ENCODE results near the gene FAM20C. TPM values are rescaled to one million over a fixed set of nuclear protein-coding genes. Genes with fewer than 3 reads are reported as not detected.

The FAM20C gene
- 57.2 TPM for polyA plus RNA-seq
- long read RNA-seq, donor 1, transcript FAM20C-201 (10 exons, 2,751 nt), result major isoform, 6 of 6 reads
- long read RNA-seq, donor 1, partial matches to known transcripts, result 0 of 6 reads
- long read RNA-seq, donor 1, other reads (novel, unspliced or antisense), result 0 of 6 reads
- long read RNA-seq, donor 2, transcript FAM20C-201 (10 exons, 2,751 nt), result major isoform, 25 of 57 reads
- long read RNA-seq, donor 2, partial matches to known transcripts, result 31 of 57 reads
- long read RNA-seq, donor 2, other reads (novel, unspliced or antisense), result 0 of 57 reads
- long read RNA-seq, donor 3, transcript FAM20C-201 (10 exons, 2,751 nt), result major isoform, 21 of 21 reads
- long read RNA-seq, donor 3, partial matches to known transcripts, result 0 of 21 reads
- long read RNA-seq, donor 3, other reads (novel, unspliced or antisense), result 0 of 21 reads
- long read RNA-seq, donor 4, partial matches to known transcripts, result 0 of 1 reads
- long read RNA-seq, donor 4, other reads (novel, unspliced or antisense), result 0 of 1 reads
- long read RNA-seq, donor 5, transcript FAM20C-201 (10 exons, 2,751 nt), result major isoform, 7 of 13 reads
- long read RNA-seq, donor 5, partial matches to known transcripts, result 6 of 13 reads
- long read RNA-seq, donor 5, other reads (novel, unspliced or antisense), result 0 of 13 reads
- long read RNA-seq, donor 6, transcript FAM20C-201 (10 exons, 2,751 nt), result major isoform, 14 of 34 reads
- long read RNA-seq, donor 6, partial matches to known transcripts, result 20 of 34 reads
- long read RNA-seq, donor 6, other reads (novel, unspliced or antisense), result 0 of 34 reads
- long read RNA-seq, donor 7, transcript FAM20C-201 (10 exons, 2,751 nt), result major isoform, 5 of 6 reads
- long read RNA-seq, donor 7, partial matches to known transcripts, result 0 of 6 reads
- long read RNA-seq, donor 7, other reads (novel, unspliced or antisense), result 0 of 6 reads
- long read RNA-seq, donor 8, transcript FAM20C-201 (10 exons, 2,751 nt), result major isoform, 13 of 15 reads
- long read RNA-seq, donor 8, partial matches to known transcripts, result 0 of 15 reads
- long read RNA-seq, donor 8, other reads (novel, unspliced or antisense), result 0 of 15 reads
- long read RNA-seq, donor 9, transcript FAM20C-201 (10 exons, 2,751 nt), result major isoform, 5 of 5 reads
- long read RNA-seq, donor 9, partial matches to known transcripts, result 0 of 5 reads
- long read RNA-seq, donor 9, other reads (novel, unspliced or antisense), result 0 of 5 reads
- long read RNA-seq, donor 10, transcript FAM20C-201 (10 exons, 2,751 nt), result major isoform, 9 of 9 reads
- long read RNA-seq, donor 10, partial matches to known transcripts, result 0 of 9 reads
- long read RNA-seq, donor 10, other reads (novel, unspliced or antisense), result 0 of 9 reads
- long read RNA-seq, donor 11, transcript FAM20C-201 (10 exons, 2,751 nt), result major isoform, 10 of 10 reads
- long read RNA-seq, donor 11, partial matches to known transcripts, result 0 of 10 reads
- long read RNA-seq, donor 11, other reads (novel, unspliced or antisense), result 0 of 10 reads

GRCh38 chr7:191981-192649 lies at the start of gene FAM20C:
FAM20C (plus strand) TSS chr7:192571; CDS start chr7:193200, 629 bp downstream.
- Histone ChIP-seq H3K27ac (ENCODE audit: low read length) (peak within 1 kb of the TSS; percentile 83), H3K4me3 (ENCODE audit: low read length) (peak within 1 kb of the TSS; percentile 99), H3K4me1 (ENCODE audit: control insufficient read depth, insufficient read depth, low read length) (peaks cover 47% of the 10 kb centered on the region), H3K27me3 (ENCODE audit: control insufficient read depth, insufficient read depth, low read length) (no peaks in the 10 kb centered on the region), H3K36me3 (ENCODE audit: control insufficient read depth, insufficient read depth, low read length) (peaks cover 27% of the 10 kb centered on the region), H3K9me3 (ENCODE audit: control insufficient read depth, low read depth, low read length) (peaks cover under 1% of the 10 kb centered on the region)
- DNase-seq, result peak; percentile 87 to 95
- no CpG with 5 or more reads among the region's 89 CpGs for WGBS (ENCODE audit: insufficient coverage, low lambda C conversion rate)

GRCh38 chr7:143145-143751 lies 49.1 kb upstream of the FAM20C start:
- Histone ChIP-seq H3K9me3 (ENCODE audit: control insufficient read depth, low read depth, low read length) (no peaks in the 10 kb centered on the region), H3K4me1 (ENCODE audit: control insufficient read depth, insufficient read depth, low read length) (peaks cover 14% of the 10 kb centered on the region), H3K36me3 (ENCODE audit: control insufficient read depth, insufficient read depth, low read length) (no peaks in the 10 kb centered on the region), H3K4me3 (ENCODE audit: low read length) (no peak overlapping the region), H3K27me3 (ENCODE audit: control insufficient read depth, insufficient read depth, low read length) (no peaks in the 10 kb centered on the region), H3K27ac (ENCODE audit: low read length) (no peak overlapping the region)
- WGBS (ENCODE audit: insufficient coverage, low lambda C conversion rate), result no CpG with 5 or more reads among the region's 22 CpGs
- DNase-seq, result no peak

GRCh38 chr7:143811-144453 lies 48.4 kb upstream of the FAM20C start:
- Histone ChIP-seq H3K4me3 (ENCODE audit: low read length) (no peak overlapping the region), H3K4me1 (ENCODE audit: control insufficient read depth, insufficient read depth, low read length) (peaks cover 16% of the 10 kb centered on the region), H3K9me3 (ENCODE audit: control insufficient read depth, low read depth, low read length) (no peaks in the 10 kb centered on the region), H3K36me3 (ENCODE audit: control insufficient read depth, insufficient read depth, low read length) (no peaks in the 10 kb centered on the region), H3K27ac (ENCODE audit: low read length) (no peak overlapping the region), H3K27me3 (ENCODE audit: control insufficient read depth, insufficient read depth, low read length) (no peaks in the 10 kb centered on the region)
- no peak for DNase-seq
- 89% methylated on average over 3 of the region's 12 CpGs for whole genome bisulfite sequencing (ENCODE audit: insufficient coverage, low lambda C conversion rate)

- H3K4me3 ChIP-seq (ENCODE audit: low read length), result no peak overlapping the region
- no peaks in the 10 kb centered on the region for H3K9me3 ChIP-seq (ENCODE audit: control insufficient read depth, low read depth, low read length)
- H3K27ac ChIP-seq (ENCODE audit: low read length), result no peak overlapping the region
- H3K36me3 ChIP-seq (ENCODE audit: control insufficient read depth, insufficient read depth, low read length), result no peaks in the 10 kb centered on the region
- H3K27me3 ChIP-seq (ENCODE audit: control insufficient read depth, insufficient read depth, low read length), result no peaks in the 10 kb centered on the region
- WGBS (ENCODE audit: insufficient coverage, low lambda C conversion rate), result no CpG with 5 or more reads among the region's 15 CpGs
- DNase-seq, result no peak
- peaks cover 16% of the 10 kb centered on the region for H3K4me1 ChIP-seq (ENCODE audit: control insufficient read depth, insufficient read depth, low read length)
Observed at GRCh38 chr7:144454-144826, 47.9 kb upstream of the FAM20C start.

GRCh38 chr7:145863-146262 lies 46.5 kb upstream of the FAM20C start:
- WGBS (ENCODE audit: insufficient coverage, low lambda C conversion rate), result no CpG with 5 or more reads among the region's 4 CpGs
- H3K36me3 ChIP-seq (ENCODE audit: control insufficient read depth, insufficient read depth, low read length), result no peaks in the 10 kb centered on the region
- H3K4me1 ChIP-seq (ENCODE audit: control insufficient read depth, insufficient read depth, low read length), result peaks cover 28% of the 10 kb centered on the region

GRCh38 chr7:148543-148931 lies 43.8 kb upstream of the FAM20C start:
- Histone ChIP-seq H3K27ac (ENCODE audit: low read length) (peak overlapping the region; percentile 99), H3K36me3 (ENCODE audit: control insufficient read depth, insufficient read depth, low read length) (no peaks in the 10 kb centered on the region), H3K9me3 (ENCODE audit: control insufficient read depth, low read depth, low read length) (no peaks in the 10 kb centered on the region), H3K4me3 (ENCODE audit: low read length) (peak overlapping the region; percentile 72), H3K4me1 (ENCODE audit: control insufficient read depth, insufficient read depth, low read length) (peaks cover 18% of the 10 kb centered on the region), H3K27me3 (ENCODE audit: control insufficient read depth, insufficient read depth, low read length) (no peaks in the 10 kb centered on the region)
- DNase-seq, result no peak
- no CpG with 5 or more reads among the region's 5 CpGs for WGBS (ENCODE audit: insufficient coverage, low lambda C conversion rate)

More at GRCh38 chr7:145863-146262, 46.5 kb upstream of the FAM20C start:
- no peaks in the 10 kb centered on the region for H3K9me3 ChIP-seq (ENCODE audit: control insufficient read depth, low read depth, low read length)
- no peaks in the 10 kb centered on the region for H3K27me3 ChIP-seq (ENCODE audit: control insufficient read depth, insufficient read depth, low read length)
- H3K4me3 ChIP-seq (ENCODE audit: low read length), result no peak overlapping the region
- DNase-seq, result no peak
- no peak overlapping the region for H3K27ac ChIP-seq (ENCODE audit: low read length)

- no peaks in the 10 kb centered on the region for H3K36me3 ChIP-seq (ENCODE audit: control insufficient read depth, insufficient read depth, low read length)
- H3K4me1 ChIP-seq (ENCODE audit: control insufficient read depth, insufficient read depth, low read length), result peaks cover 18% of the 10 kb centered on the region
- WGBS (ENCODE audit: insufficient coverage, low lambda C conversion rate), result no CpG with 5 or more reads among the region's 74 CpGs
- peak overlapping the region; percentile 99 for H3K27ac ChIP-seq (ENCODE audit: low read length)
- peak; percentile 100 for DNase-seq
- no peaks in the 10 kb centered on the region for H3K9me3 ChIP-seq (ENCODE audit: control insufficient read depth, low read depth, low read length)
- no peaks in the 10 kb centered on the region for H3K27me3 ChIP-seq (ENCODE audit: control insufficient read depth, insufficient read depth, low read length)
- peak overlapping the region; percentile 72 for H3K4me3 ChIP-seq (ENCODE audit: low read length)
Observed at GRCh38 chr7:148932-149790, 43.2 kb upstream of the FAM20C start.

- peak overlapping the region; percentile 99 for H3K27ac ChIP-seq (ENCODE audit: low read length)
- H3K27me3 ChIP-seq (ENCODE audit: control insufficient read depth, insufficient read depth, low read length), result no peaks in the 10 kb centered on the region
- peak overlapping the region; percentile 72 for H3K4me3 ChIP-seq (ENCODE audit: low read length)
- no peaks in the 10 kb centered on the region for H3K9me3 ChIP-seq (ENCODE audit: control insufficient read depth, low read depth, low read length)
- no peaks in the 10 kb centered on the region for H3K36me3 ChIP-seq (ENCODE audit: control insufficient read depth, insufficient read depth, low read length)
- peaks cover 21% of the 10 kb centered on the region for H3K4me1 ChIP-seq (ENCODE audit: control insufficient read depth, insufficient read depth, low read length)
- no CpG with 5 or more reads among the region's 41 CpGs for WGBS (ENCODE audit: insufficient coverage, low lambda C conversion rate)
- DNase-seq, result peak; percentile 93 to 96
Observed at GRCh38 chr7:149791-150636, 42.4 kb upstream of the FAM20C start.

Data from large intestine (tissue), 12 donors.